GM12873 (cell line): ENCODE data around the gene CRLF1.

Experiments used
- TF ChIP-seq, protein P1 (sequence below): IDR thresholded peaks from 2 replicates; pipeline ENCODE4 v1.5.1; 2012; ENCODE audit warnings: low read depth, mild to moderate bottlenecking, moderate library complexity, low read length, control low read depth; ENCODE audit not compliant: insufficient read depth; ENCODE audit errors: missing control alignments

Gene CRLF1

GRCh38 chr19:18644196-18645034 is 37.8 kb upstream of the CRLF1 start:
- TF ChIP-seq, protein P1, sequence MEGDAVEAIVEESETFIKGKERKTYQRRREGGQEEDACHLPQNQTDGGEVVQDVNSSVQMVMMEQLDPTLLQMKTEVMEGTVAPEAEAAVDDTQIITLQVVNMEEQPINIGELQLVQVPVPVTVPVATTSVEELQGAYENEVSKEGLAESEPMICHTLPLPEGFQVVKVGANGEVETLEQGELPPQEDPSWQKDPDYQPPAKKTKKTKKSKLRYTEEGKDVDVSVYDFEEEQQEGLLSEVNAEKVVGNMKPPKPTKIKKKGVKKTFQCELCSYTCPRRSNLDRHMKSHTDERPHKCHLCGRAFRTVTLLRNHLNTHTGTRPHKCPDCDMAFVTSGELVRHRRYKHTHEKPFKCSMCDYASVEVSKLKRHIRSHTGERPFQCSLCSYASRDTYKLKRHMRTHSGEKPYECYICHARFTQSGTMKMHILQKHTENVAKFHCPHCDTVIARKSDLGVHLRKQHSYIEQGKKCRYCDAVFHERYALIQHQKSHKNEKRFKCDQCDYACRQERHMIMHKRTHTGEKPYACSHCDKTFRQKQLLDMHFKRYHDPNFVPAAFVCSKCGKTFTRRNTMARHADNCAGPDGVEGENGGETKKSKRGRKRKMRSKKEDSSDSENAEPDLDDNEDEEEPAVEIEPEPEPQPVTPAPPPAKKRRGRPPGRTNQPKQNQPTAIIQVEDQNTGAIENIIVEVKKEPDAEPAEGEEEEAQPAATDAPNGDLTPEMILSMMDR: peak; percentile 36

DNA sequence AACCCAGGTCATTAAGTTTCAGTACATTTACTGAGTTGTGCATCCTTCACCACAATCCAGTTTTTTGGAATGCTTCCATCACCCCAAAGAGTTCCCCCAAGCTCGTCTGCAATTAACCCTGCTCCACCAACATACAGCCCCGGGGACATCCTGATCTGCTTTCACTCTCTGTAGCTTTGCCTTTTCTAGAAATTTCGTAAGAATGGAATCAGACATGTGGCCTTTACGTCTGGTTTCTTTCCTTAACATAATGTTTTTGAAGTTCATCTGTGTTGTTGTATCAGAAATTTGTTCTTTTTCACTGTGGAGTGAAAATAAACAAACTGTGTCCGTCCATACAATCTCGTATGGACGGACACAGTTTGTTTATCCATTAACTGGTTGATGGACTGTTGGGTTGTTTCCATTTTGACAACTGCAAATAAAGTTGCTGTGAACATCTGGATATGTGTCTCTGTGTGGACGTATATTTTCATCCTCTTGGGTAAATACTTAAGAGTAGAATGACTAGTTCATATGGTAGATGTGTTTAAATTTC is 33.2 kb upstream of the CRLF1 start:
- TF ChIP-seq, protein P1: no peak

- TF ChIP-seq, protein P1: no peak
Observed at GRCh38 chr19:18637673-18638630, 31.4 kb upstream of the CRLF1 start.

DNA sequence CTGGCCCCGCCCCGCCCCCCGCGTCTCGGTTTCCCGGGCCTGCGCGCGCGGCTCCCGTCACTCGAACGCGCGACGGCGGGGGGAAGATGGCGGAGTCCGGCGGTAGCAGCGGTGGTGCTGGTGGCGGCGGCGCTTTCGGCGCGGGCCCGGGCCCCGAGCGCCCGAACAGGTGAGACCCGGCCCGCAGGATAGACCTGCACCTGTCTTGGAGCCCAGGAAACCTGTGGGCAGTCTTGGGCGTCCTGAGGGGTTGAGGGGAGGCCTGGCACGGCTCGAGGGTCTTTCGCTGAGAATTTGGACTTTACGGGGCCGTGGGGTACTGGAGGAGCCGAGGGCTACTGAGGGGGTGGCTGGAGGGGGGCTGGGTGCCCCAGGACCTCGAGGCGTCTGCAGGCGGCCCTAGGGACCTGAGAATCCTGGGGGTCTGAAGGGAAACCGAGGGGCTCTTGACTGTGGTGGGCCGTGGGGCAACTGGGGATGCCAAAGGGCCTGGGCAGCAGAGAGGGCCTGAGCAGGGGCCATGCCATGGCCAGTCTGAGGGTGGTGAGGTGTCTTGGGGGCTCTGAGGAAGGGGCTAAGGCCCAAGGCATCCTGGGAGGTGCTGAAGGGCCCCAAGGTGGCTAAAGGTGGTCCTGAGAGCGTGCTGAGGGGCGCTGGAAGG is 30.5 kb upstream of the CRLF1 start, which contains the start of gene KLHL26:
KLHL26 (plus strand) TSS at position 60 of the 661 bp plus-strand sequence; CDS start at position 87, 27 bp downstream.
- TF ChIP-seq, protein P1: no peak

GRCh38 chr19:18636183-18636968 is 29.8 kb upstream of the CRLF1 start:
- TF ChIP-seq, protein P1: no peak

GRCh38 chr19:18635831-18636182 is 29.2 kb upstream of the CRLF1 start:
- TF ChIP-seq, protein P1: no peak
